Central memory CD8-positive, alpha-beta T cell (primary cell): ENCODE data around the gene PHLDA2.
A peak's percentile ranks its signal among the peaks of the same experiment; 100 is the strongest.
"Not testable (repeated sequence)": the region's sequence is repeated elsewhere in the genome, so short reads cannot be mapped to it uniquely, and the experiment has no call there.

ENCODE experiments used
- ATAC-seq: fragments of 150-1000 bp; cut with Tn5 transposase; replicated peaks from 2 replicates; pipeline ENCODE4 v1.10.0; 2022; ENCODE audit warnings: mild to moderate bottlenecking, moderate FRiP score, moderate number of reproducible peaks; ENCODE audit not compliant: poor library complexity, severe bottlenecking; ENCODE audit errors: extremely low read depth
- DNase-seq, 2 donors: peaks; one replicate each; pipeline ENCODE4 v3.0.0; 2021; ENCODE audit warnings: low spot score in 2 of 2
- H3K27ac Mint-ChIP-seq: one replicate; pipeline ENCODE4 v1.8.0; 2022; ENCODE audit warnings: low read depth, mild to moderate bottlenecking, moderate library complexity, mixed read lengths
- H3K27me3 Mint-ChIP-seq: one replicate; pipeline ENCODE4 v1.8.0; 2022; ENCODE audit warnings: mixed read lengths
- H3K36me3 Mint-ChIP-seq: one replicate; pipeline ENCODE4 v1.8.0; 2022; ENCODE audit warnings: mild to moderate bottlenecking, moderate library complexity, mixed read lengths; ENCODE audit not compliant: insufficient read depth
- H3K4me1 Mint-ChIP-seq: one replicate; pipeline ENCODE4 v1.8.0; 2022; ENCODE audit warnings: mixed read lengths
- H3K4me3 Mint-ChIP-seq: one replicate; pipeline ENCODE4 v1.8.0; 2022; ENCODE audit warnings: mild to moderate bottlenecking, moderate library complexity, mixed read lengths
- H3K9me3 Mint-ChIP-seq: one replicate; pipeline ENCODE4 v1.8.0; 2022; ENCODE audit warnings: mixed read lengths

Gene PHLDA2

GRCh38 chr11:2912498-2912897, 16.7 kb downstream of the PHLDA2 start:
- H3K4me1 Mint-ChIP-seq, result peaks cover 22% of the 10 kb centered on the region
- H3K27ac Mint-ChIP-seq, result no peak overlapping the region
- H3K27me3 Mint-ChIP-seq, result no peaks in the 10 kb centered on the region
- H3K36me3 Mint-ChIP-seq, result peaks cover 2% of the 10 kb centered on the region
- H3K9me3 Mint-ChIP-seq, result no peaks in the 10 kb centered on the region
- ATAC-seq (no peak), DNase-seq (no peak)
- no peak overlapping the region for H3K4me3 Mint-ChIP-seq

GRCh38 chr11:2911785-2912391, 17.3 kb downstream of the PHLDA2 start:
- no peak overlapping the region for H3K4me3 Mint-ChIP-seq
- DNase-seq, result no peak
- H3K36me3 Mint-ChIP-seq, result peaks cover 2% of the 10 kb centered on the region
- no peak overlapping the region for H3K27ac Mint-ChIP-seq
- no peak for ATAC-seq
- peaks cover 22% of the 10 kb centered on the region for H3K4me1 Mint-ChIP-seq
- H3K9me3 Mint-ChIP-seq, result no peaks in the 10 kb centered on the region
- no peaks in the 10 kb centered on the region for H3K27me3 Mint-ChIP-seq

GRCh38 chr11:2911088-2911784, 18.0 kb downstream of the PHLDA2 start:
- Mint-ChIP-seq H3K9me3 (no peaks in the 10 kb centered on the region), H3K4me3 (no peak overlapping the region), H3K36me3 (peaks cover 2% of the 10 kb centered on the region), H3K27ac (no peak overlapping the region), H3K27me3 (no peaks in the 10 kb centered on the region), H3K4me1 (peaks cover 22% of the 10 kb centered on the region)
- ATAC-seq (no peak), DNase-seq (no peak)

GRCh38 chr11:2910401-2910955, 18.7 kb downstream of the PHLDA2 start:
- no peaks in the 10 kb centered on the region for H3K27me3 Mint-ChIP-seq

GRCh38 chr11:2909133-2909902, 19.9 kb downstream of the PHLDA2 start:
- ATAC-seq (no peak), DNase-seq (no peak)
- Mint-ChIP-seq H3K9me3 (no peaks in the 10 kb centered on the region), H3K36me3 (peaks cover 4% of the 10 kb centered on the region), H3K4me1 (peaks cover 30% of the 10 kb centered on the region), H3K27ac (no peak overlapping the region), H3K27me3 (no peaks in the 10 kb centered on the region), H3K4me3 (no peak overlapping the region)

More at GRCh38 chr11:2910401-2910955, 18.7 kb downstream of the PHLDA2 start:
- Mint-ChIP-seq H3K9me3 (no peaks in the 10 kb centered on the region), H3K27ac (no peak overlapping the region), H3K36me3 (peaks cover 3% of the 10 kb centered on the region), H3K4me1 (peaks cover 22% of the 10 kb centered on the region), H3K4me3 (no peak overlapping the region)
- ATAC-seq (no peak), DNase-seq (no peak)

- Mint-ChIP-seq H3K4me3 (no peak overlapping the region), H3K27me3 (no peaks in the 10 kb centered on the region), H3K4me1 (peaks cover 26% of the 10 kb centered on the region), H3K36me3 (peaks cover 4% of the 10 kb centered on the region), H3K9me3 (no peaks in the 10 kb centered on the region), H3K27ac (no peak overlapping the region)
- ATAC-seq, result no peak
- no peak for DNase-seq
Observed at GRCh38 chr11:2908130-2908529, 21.1 kb downstream of the PHLDA2 start.

- not testable (repeated sequence) for H3K4me3 Mint-ChIP-seq, DNase-seq, H3K27ac Mint-ChIP-seq, ATAC-seq, H3K36me3 Mint-ChIP-seq, H3K27me3 Mint-ChIP-seq, H3K9me3 Mint-ChIP-seq
- peaks cover 27% of the 10 kb centered on the region for H3K4me1 Mint-ChIP-seq
Observed at GRCh38 chr11:2905299-2905698, 23.9 kb downstream of the PHLDA2 start.

- H3K27ac Mint-ChIP-seq, result no peak overlapping the region
Observed at GRCh38 chr11:2904153-2905052, 24.8 kb downstream of the PHLDA2 start.

GRCh38 chr11:2903672-2904011, 25.6 kb downstream of the PHLDA2 start:
- Mint-ChIP-seq H3K36me3 (peaks cover 4% of the 10 kb centered on the region), H3K4me3 (peak overlapping the region; percentile 72), H3K4me1 (peaks cover 39% of the 10 kb centered on the region), H3K27ac (no peak overlapping the region), H3K27me3 (no peaks in the 10 kb centered on the region), H3K9me3 (no peaks in the 10 kb centered on the region)
- no peak for DNase-seq
- ATAC-seq, result no peak

More at GRCh38 chr11:2904153-2905052, 24.8 kb downstream of the PHLDA2 start:
- Mint-ChIP-seq H3K27me3 (no peaks in the 10 kb centered on the region), H3K4me3 (peak overlapping the region; percentile 72), H3K36me3 (peaks cover 4% of the 10 kb centered on the region), H3K4me1 (peaks cover 32% of the 10 kb centered on the region), H3K9me3 (no peaks in the 10 kb centered on the region)
- DNase-seq (no peak), ATAC-seq (no peak)

GRCh38 chr11:2902784-2903671, 26.2 kb downstream of the PHLDA2 start:
- H3K27ac Mint-ChIP-seq, result no peak overlapping the region
- no peaks in the 10 kb centered on the region for H3K9me3 Mint-ChIP-seq
- ATAC-seq (no peak), DNase-seq (no peak)
- H3K4me3 Mint-ChIP-seq, result peak overlapping the region; percentile 74
- peaks cover 46% of the 10 kb centered on the region for H3K4me1 Mint-ChIP-seq
- H3K36me3 Mint-ChIP-seq, result peaks cover 3% of the 10 kb centered on the region
- H3K27me3 Mint-ChIP-seq, result no peaks in the 10 kb centered on the region
